ENCODE measurements around the gene TMEM51.

- TF ChIP-seq, protein P1, sequence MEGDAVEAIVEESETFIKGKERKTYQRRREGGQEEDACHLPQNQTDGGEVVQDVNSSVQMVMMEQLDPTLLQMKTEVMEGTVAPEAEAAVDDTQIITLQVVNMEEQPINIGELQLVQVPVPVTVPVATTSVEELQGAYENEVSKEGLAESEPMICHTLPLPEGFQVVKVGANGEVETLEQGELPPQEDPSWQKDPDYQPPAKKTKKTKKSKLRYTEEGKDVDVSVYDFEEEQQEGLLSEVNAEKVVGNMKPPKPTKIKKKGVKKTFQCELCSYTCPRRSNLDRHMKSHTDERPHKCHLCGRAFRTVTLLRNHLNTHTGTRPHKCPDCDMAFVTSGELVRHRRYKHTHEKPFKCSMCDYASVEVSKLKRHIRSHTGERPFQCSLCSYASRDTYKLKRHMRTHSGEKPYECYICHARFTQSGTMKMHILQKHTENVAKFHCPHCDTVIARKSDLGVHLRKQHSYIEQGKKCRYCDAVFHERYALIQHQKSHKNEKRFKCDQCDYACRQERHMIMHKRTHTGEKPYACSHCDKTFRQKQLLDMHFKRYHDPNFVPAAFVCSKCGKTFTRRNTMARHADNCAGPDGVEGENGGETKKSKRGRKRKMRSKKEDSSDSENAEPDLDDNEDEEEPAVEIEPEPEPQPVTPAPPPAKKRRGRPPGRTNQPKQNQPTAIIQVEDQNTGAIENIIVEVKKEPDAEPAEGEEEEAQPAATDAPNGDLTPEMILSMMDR (conservative IDR thresholded peaks at IDR 0.05 in 1 of 2, IDR thresholded peaks at IDR 0.05 in 1 of 2; ENCODE audit: extremely low read depth in 1 of 2, insufficient read depth in 1 of 2, low read depth in 1 of 2, low read length in 2 of 2), result no peak
- TF ChIP-seq EZH2 (IDR thresholded peaks at IDR 0.05; ENCODE audit: borderline replicate concordance, low read length), result no peak
Measured at GRCh38 chr1:15134285-15134684, 19.3 kb upstream of the TMEM51 start.

All from mammary epithelial cell (primary cell).